ENCODE results near the gene ANO1. TPM values are rescaled to one million over a fixed set of nuclear protein-coding genes. Genes with fewer than 3 reads are reported as not detected.

ANO1 gene
- total RNA-seq, 1 donor from 2014 or later = 0.14 TPM

DNA sequence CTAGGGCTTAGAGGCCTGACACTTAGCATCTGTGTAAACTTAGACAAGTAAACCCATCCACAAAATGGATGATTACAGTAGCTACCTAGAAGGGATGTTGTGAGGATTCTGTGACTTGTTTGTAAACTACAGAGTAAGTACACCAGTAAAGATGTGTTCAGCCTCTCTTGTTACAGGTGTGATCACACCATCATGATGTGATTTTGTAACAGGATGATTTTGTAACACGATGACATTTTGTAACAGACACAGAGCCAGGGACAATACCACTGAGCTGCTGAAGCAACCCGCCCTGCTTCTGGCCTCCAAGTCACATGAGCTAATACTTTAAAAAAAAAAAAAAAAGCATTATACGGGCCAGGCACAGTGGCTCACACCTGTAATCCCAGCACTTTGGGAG is 142.0 kb downstream of the ANO1 start:
- Histone ChIP-seq H3K27ac (ENCODE audit: low read depth, low read length) (no peak overlapping the region), H3K27me3 (ENCODE audit: insufficient read depth, low read length) (no peaks in the 10 kb centered on the region), H3K4me2 (ENCODE audit: low read length) (no peak overlapping the region), H3K4me1 (ENCODE audit: insufficient read depth, low read length) (no peaks in the 10 kb centered on the region), H3K4me3 (ENCODE audit: insufficient read depth, low read depth, low read length) (no peak overlapping the region), H2AFZ (ENCODE audit: low read depth, low read length) (no peak overlapping the region), H3K9me3 (ENCODE audit: insufficient read depth, low read depth, low read length) (no peaks in the 10 kb centered on the region), H3K9ac (ENCODE audit: low read length) (no peak overlapping the region), H3K79me2 (ENCODE audit: insufficient read depth, low read length) (no peaks in the 10 kb centered on the region), H4K20me1 (ENCODE audit: insufficient read depth, low read length) (no peaks in the 10 kb centered on the region), H3K36me3 (ENCODE audit: insufficient read depth, low read length) (no peaks in the 10 kb centered on the region)
- Mint-ChIP-seq H3K36me3 (ENCODE audit: low read depth, unreplicated experiment) (no peaks in the 10 kb centered on the region), H3K4me3 (ENCODE audit: unreplicated experiment) (no peak overlapping the region), H3K27ac (ENCODE audit: unreplicated experiment) (no peak overlapping the region), H3K27me3 (ENCODE audit: low read depth, unreplicated experiment) (peaks cover 20% of the 10 kb centered on the region), H3K9me3 (ENCODE audit: unreplicated experiment) (peaks cover 5% of the 10 kb centered on the region), H3K4me1 (ENCODE audit: low read depth, unreplicated experiment) (no peaks in the 10 kb centered on the region)
- DNase-seq (ENCODE audit: low read depth) (no peak), FAIRE-seq (no peak)
- no peak for TF ChIP-seq EZH2 (IDR thresholded peaks at IDR 0.05; ENCODE audit: insufficient read depth, low read length)
- TF ChIP-seq, protein P1, sequence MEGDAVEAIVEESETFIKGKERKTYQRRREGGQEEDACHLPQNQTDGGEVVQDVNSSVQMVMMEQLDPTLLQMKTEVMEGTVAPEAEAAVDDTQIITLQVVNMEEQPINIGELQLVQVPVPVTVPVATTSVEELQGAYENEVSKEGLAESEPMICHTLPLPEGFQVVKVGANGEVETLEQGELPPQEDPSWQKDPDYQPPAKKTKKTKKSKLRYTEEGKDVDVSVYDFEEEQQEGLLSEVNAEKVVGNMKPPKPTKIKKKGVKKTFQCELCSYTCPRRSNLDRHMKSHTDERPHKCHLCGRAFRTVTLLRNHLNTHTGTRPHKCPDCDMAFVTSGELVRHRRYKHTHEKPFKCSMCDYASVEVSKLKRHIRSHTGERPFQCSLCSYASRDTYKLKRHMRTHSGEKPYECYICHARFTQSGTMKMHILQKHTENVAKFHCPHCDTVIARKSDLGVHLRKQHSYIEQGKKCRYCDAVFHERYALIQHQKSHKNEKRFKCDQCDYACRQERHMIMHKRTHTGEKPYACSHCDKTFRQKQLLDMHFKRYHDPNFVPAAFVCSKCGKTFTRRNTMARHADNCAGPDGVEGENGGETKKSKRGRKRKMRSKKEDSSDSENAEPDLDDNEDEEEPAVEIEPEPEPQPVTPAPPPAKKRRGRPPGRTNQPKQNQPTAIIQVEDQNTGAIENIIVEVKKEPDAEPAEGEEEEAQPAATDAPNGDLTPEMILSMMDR (IDR thresholded peaks at IDR 0.05; ENCODE audit: insufficient read depth, low read depth, low read length) = no peak

- no peaks in the 10 kb centered on the region for H3K36me3 Mint-ChIP-seq (ENCODE audit: low read depth, unreplicated experiment)
- Histone ChIP-seq H3K9ac (ENCODE audit: low read length) (no peak overlapping the region), H3K4me1 (ENCODE audit: insufficient read depth, low read length) (no peaks in the 10 kb centered on the region), H3K79me2 (ENCODE audit: insufficient read depth, low read length) (no peaks in the 10 kb centered on the region), H4K20me1 (ENCODE audit: insufficient read depth, low read length) (no peaks in the 10 kb centered on the region), H3K9me3 (ENCODE audit: insufficient read depth, low read depth, low read length) (no peaks in the 10 kb centered on the region), H3K4me3 (ENCODE audit: insufficient read depth, low read depth, low read length) (no peak overlapping the region), H2AFZ (ENCODE audit: low read depth, low read length) (no peak overlapping the region), H3K36me3 (ENCODE audit: insufficient read depth, low read length) (no peaks in the 10 kb centered on the region), H3K27ac (ENCODE audit: low read depth, low read length) (no peak overlapping the region), H3K4me2 (ENCODE audit: low read length) (no peak overlapping the region), H3K27me3 (ENCODE audit: insufficient read depth, low read length) (no peaks in the 10 kb centered on the region)
- H3K9me3 Mint-ChIP-seq (ENCODE audit: unreplicated experiment) = peaks cover 5% of the 10 kb centered on the region
- H3K4me3 Mint-ChIP-seq (ENCODE audit: unreplicated experiment) = no peak overlapping the region
- H3K27ac Mint-ChIP-seq (ENCODE audit: unreplicated experiment) = no peak overlapping the region
- H3K27me3 Mint-ChIP-seq (ENCODE audit: low read depth, unreplicated experiment) = peaks cover 20% of the 10 kb centered on the region
- TF ChIP-seq, protein P1 (IDR thresholded peaks at IDR 0.05; ENCODE audit: insufficient read depth, low read depth, low read length) = no peak
- TF ChIP-seq EZH2 (IDR thresholded peaks at IDR 0.05; ENCODE audit: insufficient read depth, low read length) = no peak
- no peaks in the 10 kb centered on the region for H3K4me1 Mint-ChIP-seq (ENCODE audit: low read depth, unreplicated experiment)
- FAIRE-seq (no peak), DNase-seq (ENCODE audit: low read depth) (peak; percentile 47)
Observed at GRCh38 chr11:70220920-70221319, 142.8 kb downstream of the ANO1 start.

DNA sequence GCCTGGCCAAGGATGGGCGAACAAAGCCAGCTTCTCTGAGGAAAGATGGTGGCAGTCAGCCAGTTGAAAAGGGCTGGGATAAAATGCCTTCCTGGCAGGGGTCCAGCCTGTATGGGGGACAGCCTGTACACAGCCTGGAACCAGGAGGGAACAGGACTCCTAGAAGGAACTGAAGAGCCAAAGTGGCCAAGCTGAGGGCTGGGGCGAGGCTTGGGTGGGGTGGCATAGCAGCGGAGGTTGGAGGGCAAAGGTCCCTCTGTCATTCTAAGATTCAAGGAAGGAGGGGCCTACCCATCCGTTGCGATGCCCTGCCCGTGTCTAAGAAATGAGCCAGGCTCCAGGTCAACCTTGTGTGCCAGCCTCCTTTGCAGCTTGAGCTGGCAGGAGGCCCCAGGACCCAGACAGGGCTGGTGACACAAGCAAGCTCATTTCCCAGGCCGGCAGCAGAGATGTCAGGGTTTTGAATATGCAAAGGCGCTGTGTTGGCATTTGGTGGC is 147.6 kb downstream of the ANO1 start:
- H2AFZ ChIP-seq (ENCODE audit: low read depth, low read length) = no peak overlapping the region
- Mint-ChIP-seq H3K27ac (ENCODE audit: unreplicated experiment) (no peak overlapping the region), H3K36me3 (ENCODE audit: low read depth, unreplicated experiment) (no peaks in the 10 kb centered on the region), H3K4me1 (ENCODE audit: low read depth, unreplicated experiment) (peaks cover 4% of the 10 kb centered on the region), H3K4me3 (ENCODE audit: unreplicated experiment) (no peak overlapping the region), H3K27me3 (ENCODE audit: low read depth, unreplicated experiment) (peaks cover 8% of the 10 kb centered on the region), H3K9me3 (ENCODE audit: unreplicated experiment) (no peaks in the 10 kb centered on the region)
- H3K4me1 ChIP-seq (ENCODE audit: insufficient read depth, low read length) = peaks cover 6% of the 10 kb centered on the region
- H3K4me3 ChIP-seq (ENCODE audit: insufficient read depth, low read depth, low read length) = no peak overlapping the region
- DNase-seq (ENCODE audit: low read depth) = no peak
- no peaks in the 10 kb centered on the region for H3K79me2 ChIP-seq (ENCODE audit: insufficient read depth, low read length)
- no peaks in the 10 kb centered on the region for H3K27me3 ChIP-seq (ENCODE audit: insufficient read depth, low read length)
- no peak for FAIRE-seq
- TF ChIP-seq, protein P1 (IDR thresholded peaks at IDR 0.05; ENCODE audit: insufficient read depth, low read depth, low read length) = no peak
- no peak for TF ChIP-seq EZH2 (IDR thresholded peaks at IDR 0.05; ENCODE audit: insufficient read depth, low read length)
- H3K36me3 ChIP-seq (ENCODE audit: insufficient read depth, low read length) = no peaks in the 10 kb centered on the region
- no peak overlapping the region for H3K9ac ChIP-seq (ENCODE audit: low read length)
- no peaks in the 10 kb centered on the region for H3K9me3 ChIP-seq (ENCODE audit: insufficient read depth, low read depth, low read length)
- H3K27ac ChIP-seq (ENCODE audit: low read depth, low read length) = no peak overlapping the region
- H3K4me2 ChIP-seq (ENCODE audit: low read length) = no peak overlapping the region
- H4K20me1 ChIP-seq (ENCODE audit: insufficient read depth, low read length) = no peaks in the 10 kb centered on the region
